Skeletal muscle tissue (tissue), 1 donor: Measurements from ENCODE around the gene EOLA2. TPM values are rescaled to one million over a fixed set of nuclear protein-coding genes. Genes with fewer than 3 reads are reported as not detected.

ENCODE experiments used
- total RNA-seq: library from RNA; depleted of rRNA; stranded (reverse); fragments of >200 nt; gene quantifications from one replicate; pipeline ENCODE4 v1.2.3, GENCODE V29; 2014

Gene EOLA2
- total RNA-seq, 1 donor from 2014 or later = 8.9 TPM

Other genes starting within 250 kb of the EOLA2 start
- not detected for gene MAGEA11, start 226.4 kb downstream of the EOLA2 start, total RNA-seq
- gene HSFX1, start 164.4 kb downstream of the EOLA2 start, total RNA-seq = under 0.01 TPM
- not detected for gene MAGEA9, start 156.6 kb downstream of the EOLA2 start, total RNA-seq
- not detected for gene MAGEA8, start 57.3 kb downstream of the EOLA2 start, total RNA-seq
- gene HSFX4, start 8.9 kb downstream of the EOLA2 start, total RNA-seq = not detected